NCI-H2029 (cell line): ENCODE measurements around the gene PSG1.
"Not testable (repeated sequence)": the region's sequence is repeated elsewhere in the genome, so short reads cannot be mapped to it uniquely, and the experiment has no call there.

Source experiments
- DNase-seq: peaks from one replicate; lab custom pipeline; 2025; lab: John Stamatoyannopoulos, UW

Gene PSG1

GRCh38 chr19:42879613-42880012 is at the start of gene PSG1:
Gene PSG1 (minus strand): TSS chr19:42879713. CDS start chr19:42879581, 132 bp downstream.
- DNase-seq = no peak

GRCh38 chr19:42928896-42929295 is 49.4 kb upstream of the PSG1 start:
- no peak for DNase-seq

- DNase-seq = no peak
Observed at GRCh38 chr19:42926781-42927180, 47.3 kb upstream of the PSG1 start.

GRCh38 chr19:42923106-42923505 is 43.6 kb upstream of the PSG1 start:
- peak; percentile 17 for DNase-seq

- not testable (repeated sequence) for DNase-seq
Observed at GRCh38 chr19:42920971-42921370, 41.5 kb upstream of the PSG1 start.

GRCh38 chr19:42919757-42920079 is 40.2 kb upstream of the PSG1 start:
- DNase-seq = no peak

- DNase-seq = not testable (repeated sequence)
Observed at GRCh38 chr19:42919070-42919756, 39.7 kb upstream of the PSG1 start.

GRCh38 chr19:42918377-42919069 is 39.0 kb upstream of the PSG1 start:
- not testable (repeated sequence) for DNase-seq

GRCh38 chr19:42917634-42918033 is 38.1 kb upstream of the PSG1 start, which contains the start of gene PSG6:
Gene PSG6 (minus strand): TSS chr19:42917894. CDS start chr19:42917792, 102 bp downstream.
- DNase-seq = not testable (repeated sequence)

- DNase-seq = not testable (repeated sequence)
Observed at GRCh38 chr19:42916931-42917330, 37.4 kb upstream of the PSG1 start.

GRCh38 chr19:42913516-42913915 is 34.0 kb upstream of the PSG1 start:
- DNase-seq = not testable (repeated sequence)

- not testable (repeated sequence) for DNase-seq
Observed at GRCh38 chr19:42912941-42913340, 33.4 kb upstream of the PSG1 start.

GRCh38 chr19:42911731-42912130 is 32.2 kb upstream of the PSG1 start:
- DNase-seq = not testable (repeated sequence)

- not testable (repeated sequence) for DNase-seq
Observed at GRCh38 chr19:42906162-42906561, 26.6 kb upstream of the PSG1 start.

GRCh38 chr19:42900561-42900960 is 21.0 kb upstream of the PSG1 start:
- DNase-seq = not testable (repeated sequence)

- DNase-seq = not testable (repeated sequence)
Observed at GRCh38 chr19:42899674-42900073, 20.2 kb upstream of the PSG1 start.

- DNase-seq = not testable (repeated sequence)
Observed at GRCh38 chr19:42899110-42899509, 19.6 kb upstream of the PSG1 start.

GRCh38 chr19:42898656-42899055 is 19.1 kb upstream of the PSG1 start:
- not testable (repeated sequence) for DNase-seq

GRCh38 chr19:42897729-42898128 is 18.2 kb upstream of the PSG1 start:
- not testable (repeated sequence) for DNase-seq

GRCh38 chr19:42890446-42890845 is 10.9 kb upstream of the PSG1 start:
- DNase-seq = not testable (repeated sequence)

GRCh38 chr19:42887876-42888445 is 8.4 kb upstream of the PSG1 start:
- DNase-seq = not testable (repeated sequence)

- DNase-seq = not testable (repeated sequence)
Observed at GRCh38 chr19:42882730-42883129, 3.2 kb upstream of the PSG1 start.

- DNase-seq = not testable (repeated sequence)
Observed at GRCh38 chr19:42882010-42882409, 2.5 kb upstream of the PSG1 start.
